ENCODE results near the gene CBX5.
A peak's percentile ranks its signal among the peaks of the same experiment; 100 is the strongest.

The CBX5 gene

DNA sequence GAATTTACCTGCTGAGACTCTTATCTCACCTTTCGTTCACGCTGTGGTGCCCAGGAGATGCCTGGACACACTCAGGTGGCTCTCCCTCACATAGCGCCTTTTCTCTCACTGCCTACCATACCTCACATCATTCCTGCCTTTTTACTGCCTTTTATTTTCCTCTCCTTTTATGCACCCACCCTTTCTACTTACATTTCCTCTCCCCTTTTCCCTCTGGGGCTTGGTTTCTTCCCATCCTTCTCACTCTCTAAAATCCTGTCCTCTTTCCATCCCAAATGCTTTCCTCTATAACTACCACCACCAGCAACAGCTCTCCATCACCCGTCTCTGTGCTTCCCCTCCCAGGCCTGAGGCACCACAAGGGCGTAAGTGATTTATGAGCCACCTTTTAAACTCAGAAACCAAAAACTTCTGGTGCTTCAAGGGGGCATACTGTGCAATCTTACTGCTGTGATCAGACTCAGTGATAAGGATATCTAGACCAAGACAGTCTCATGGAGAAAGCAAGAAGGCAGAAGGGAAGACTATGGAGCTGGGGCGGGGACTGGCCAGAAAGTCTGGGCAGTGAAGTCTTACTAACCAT, 58.4 kb downstream of the CBX5 start:
- DNase-seq, result no peak

DNA sequence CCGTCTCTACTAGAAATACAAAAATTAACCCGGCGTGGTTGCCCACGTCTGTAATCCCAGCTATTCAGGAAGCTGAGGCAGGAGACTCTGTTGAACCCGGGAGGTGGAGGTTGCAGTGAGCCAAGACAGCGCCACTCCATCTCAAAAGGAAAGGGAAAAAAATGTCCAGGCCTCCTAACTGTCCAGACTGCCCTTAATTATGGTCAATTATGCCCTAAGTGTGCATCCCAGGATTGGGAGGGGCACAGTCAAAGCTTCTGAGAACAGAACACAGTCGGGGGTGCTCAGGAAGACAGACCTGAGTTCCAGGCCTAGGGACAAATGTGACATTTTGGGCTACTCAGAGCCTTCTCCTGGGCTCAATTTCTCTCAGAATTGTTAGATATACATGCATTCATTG, 59.4 kb downstream of the CBX5 start:
- no peak for DNase-seq

DNA sequence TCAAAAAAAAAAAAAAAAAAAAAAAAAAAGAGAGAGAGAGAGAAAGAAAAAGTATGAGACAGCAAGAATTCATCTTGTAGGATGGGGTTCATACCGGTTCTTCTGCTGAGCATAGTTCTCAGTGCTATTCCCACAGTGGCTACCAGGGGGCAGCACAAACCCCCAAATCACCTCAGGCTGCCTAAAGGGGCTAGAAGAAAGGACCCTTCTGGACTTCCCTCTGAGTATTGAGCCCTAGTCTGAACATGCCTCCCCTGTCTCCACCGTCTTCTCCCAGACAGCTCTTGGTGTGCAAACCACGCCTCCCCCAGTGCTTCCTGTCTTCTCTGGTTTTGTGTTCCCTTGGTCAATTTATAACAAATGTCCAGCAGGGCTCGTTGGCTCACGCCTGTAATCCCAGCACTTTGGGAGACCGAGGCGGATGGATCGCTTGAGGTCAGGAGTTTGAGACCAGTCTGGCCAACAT, 59.8 kb downstream of the CBX5 start:
- no peak for DNase-seq

DNA sequence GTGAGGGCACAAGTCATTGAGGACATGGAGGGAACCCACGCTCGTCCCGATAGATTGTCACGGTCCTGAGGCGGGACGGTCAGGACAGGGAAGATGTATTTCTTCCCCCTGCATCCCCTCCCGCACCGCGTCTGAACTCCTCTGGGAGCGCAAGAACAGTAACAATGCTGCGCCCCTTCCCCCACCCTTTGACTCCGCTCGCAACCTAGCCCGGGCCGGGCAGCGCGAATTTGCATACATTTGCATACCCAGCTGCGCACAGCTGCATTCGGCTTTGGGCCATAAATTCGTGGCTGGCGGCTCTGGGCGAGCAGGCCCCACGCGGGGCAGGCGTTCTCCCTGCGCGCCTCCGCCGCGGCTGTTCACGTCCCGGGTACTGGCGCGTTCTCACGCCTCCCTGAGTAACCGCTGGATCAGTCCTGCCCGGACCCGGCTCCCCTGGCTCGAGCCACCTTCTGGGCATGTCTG, 62.1 kb downstream of the CBX5 start:
- no peak for DNase-seq

DNA sequence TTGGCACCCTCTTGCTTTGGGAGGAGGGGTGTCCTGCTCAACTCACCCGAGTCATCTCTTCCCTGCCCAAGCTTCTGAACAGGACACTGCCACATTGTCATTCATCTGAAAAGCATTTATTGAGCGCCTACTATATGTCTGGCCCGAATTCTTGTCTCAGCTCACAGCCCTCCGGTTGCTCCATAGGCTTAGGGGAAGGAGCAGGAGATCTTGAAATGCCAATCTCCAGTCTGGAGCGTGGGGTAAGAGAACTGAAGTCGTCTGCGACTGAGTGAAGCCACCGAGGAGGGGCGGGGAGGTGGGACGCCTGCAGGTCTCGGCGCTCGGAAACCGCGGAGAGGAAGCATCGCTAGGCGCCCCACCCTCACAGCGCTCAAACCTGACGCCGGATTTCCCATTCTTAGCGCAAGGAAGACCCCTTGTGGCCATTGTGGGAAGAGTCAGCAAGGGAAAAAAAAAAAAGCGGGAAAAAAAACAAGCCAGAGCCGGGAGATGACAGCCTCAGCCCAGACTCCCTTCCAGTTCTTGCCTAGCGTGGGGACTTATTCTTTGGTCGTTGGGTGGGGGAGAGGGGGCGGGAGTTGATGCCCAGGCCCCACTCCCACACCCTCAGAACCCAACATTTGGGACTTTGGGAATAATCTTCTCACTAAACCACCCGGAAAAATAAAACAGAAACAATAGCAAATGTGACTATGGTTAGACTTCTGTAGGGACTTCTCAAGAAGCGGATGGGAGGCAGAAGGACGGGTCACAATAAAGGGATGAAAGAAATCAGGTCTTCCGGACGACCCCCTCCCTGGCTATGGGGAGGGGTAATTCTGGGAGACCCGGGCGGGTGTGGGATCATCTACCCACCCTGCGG, 62.9 kb downstream of the CBX5 start:
- peak; percentile 89 for DNase-seq

DNA sequence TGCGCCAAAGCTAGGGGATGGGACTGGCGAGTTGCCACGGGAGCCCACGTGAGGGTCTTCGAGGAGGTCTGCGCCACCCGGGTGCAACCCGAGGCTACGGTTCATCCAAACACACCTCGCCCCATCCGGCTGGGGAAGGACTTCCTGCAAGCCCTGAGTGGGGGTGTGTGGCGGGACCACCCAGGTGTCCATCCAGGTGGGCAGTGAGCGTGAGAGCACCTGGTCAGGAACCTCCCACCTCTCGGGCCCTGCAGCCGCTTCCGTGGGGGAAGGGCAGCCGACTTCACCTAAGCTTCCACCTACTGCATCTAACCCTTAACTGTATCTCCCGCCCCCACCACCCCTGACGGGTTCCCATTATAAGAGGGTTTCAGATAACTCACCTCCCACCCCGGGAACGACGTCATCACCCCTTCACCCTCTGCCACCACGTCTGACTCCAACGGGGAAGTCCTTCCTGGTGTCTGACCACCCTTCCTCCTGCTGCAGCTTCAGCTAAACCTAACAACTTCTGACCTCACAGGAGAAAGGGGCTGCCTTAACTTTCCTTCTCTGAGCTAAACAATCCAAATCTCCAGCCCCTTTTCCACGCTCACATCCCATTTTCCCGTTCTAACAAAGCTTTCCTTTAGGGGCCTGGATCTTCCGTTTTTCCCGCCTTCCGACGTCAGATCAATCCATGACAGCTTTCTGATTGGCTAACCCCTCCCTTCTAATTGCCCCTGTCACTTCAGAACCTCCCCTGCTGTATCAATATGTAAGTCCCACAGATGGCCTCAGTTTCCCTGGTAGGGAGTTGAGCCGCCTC, 63.7 kb downstream of the CBX5 start:
- DNase-seq, result no peak

DNA sequence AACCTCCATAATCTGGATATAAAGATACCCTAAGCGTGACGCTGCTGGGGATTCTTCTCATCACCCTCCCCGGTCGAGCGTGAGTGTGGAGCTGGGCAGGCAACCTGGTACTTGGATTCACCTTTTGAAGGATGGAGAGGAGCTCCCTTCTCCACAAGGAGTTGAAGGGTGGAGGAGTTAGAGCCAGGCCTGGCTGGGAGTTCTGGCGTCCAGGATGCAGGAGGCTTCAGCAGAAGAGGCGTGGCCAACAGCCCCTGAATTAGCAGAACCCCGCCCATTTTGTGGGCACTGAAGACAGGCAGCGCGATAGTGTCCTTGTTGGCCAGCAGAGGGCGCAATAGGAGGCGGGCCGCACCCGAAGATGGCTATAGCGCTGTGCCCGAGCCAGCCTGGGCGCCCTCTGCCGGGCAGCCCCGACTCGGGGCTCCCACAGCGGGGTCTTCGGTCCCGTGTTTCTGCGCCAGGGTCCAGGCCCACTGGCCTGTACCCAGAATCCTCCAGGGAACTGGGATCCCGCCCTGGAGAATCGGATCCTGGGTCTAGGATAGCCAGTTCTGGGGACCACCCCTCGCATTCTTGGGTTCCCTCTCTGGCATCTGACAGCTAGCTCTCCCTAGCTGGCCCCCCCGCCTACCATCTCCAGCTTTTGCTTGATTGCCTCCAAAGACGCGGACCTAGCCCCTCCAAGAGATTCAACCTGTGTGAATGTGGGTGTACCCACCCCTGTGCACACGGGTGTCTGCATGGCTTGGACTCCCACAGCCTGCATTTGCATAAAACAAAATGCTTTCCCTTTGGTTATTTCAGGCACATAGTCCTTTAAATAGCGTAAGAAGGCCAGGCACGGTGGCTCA, 65.1 kb downstream of the CBX5 start:
- peak; percentile 93 for DNase-seq

DNA sequence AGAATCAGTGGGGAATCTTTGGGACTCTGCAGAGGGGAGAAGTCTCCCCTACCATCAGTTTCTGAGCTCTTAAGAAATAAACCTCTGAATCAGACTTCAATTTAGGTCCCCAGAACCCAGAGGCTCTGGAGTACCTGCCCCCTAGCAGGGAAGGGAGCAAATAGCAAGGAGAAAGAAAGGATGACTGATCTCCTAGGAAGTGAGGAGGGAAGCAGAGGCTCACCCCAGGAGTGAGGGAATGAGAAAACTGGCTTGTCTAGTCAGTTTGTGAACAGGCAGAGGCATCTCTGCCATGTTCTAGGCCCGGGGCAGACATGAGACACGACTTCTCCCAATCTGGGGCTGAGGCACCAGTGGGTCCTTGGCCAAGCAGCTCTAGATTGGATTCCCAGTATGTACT, 66.8 kb downstream of the CBX5 start:
- DNase-seq, result no peak

DNA sequence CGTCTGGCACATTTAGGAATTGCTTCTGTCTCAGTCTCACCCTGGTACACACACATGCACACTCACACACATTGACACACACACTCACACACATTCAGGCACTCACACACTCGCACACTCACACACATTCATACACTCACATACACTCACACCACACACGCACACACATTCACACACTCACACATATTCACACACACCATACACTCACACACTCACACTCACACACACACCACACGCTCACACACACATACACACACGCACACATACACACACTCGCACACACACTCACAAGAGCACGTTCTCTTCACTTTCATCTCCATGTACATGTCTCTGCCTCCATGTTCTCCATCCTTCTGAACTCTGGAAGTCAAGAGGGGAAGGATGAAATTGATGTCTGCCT, 68.0 kb downstream of the CBX5 start:
- no peak for DNase-seq

DNA sequence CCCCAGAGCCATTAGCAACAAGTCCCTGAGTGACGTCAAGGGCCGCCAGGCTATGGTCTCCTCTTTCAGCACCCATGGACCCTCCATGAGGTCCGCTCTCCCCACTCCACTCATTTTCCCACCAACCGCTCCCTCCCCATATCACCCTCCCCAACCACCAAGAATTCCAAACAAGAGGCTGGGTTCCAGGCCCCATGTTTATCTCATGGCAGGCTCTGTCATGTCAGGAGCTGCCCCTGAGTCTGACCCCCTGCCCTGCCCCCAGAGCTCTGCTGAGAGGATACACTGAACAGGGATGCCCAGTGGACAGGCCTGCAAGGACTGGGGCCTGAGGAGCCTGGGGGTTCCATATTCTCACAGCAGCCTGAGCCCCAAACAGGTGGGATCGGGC, 69.5 kb downstream of the CBX5 start:
- DNase-seq, result no peak

DNA sequence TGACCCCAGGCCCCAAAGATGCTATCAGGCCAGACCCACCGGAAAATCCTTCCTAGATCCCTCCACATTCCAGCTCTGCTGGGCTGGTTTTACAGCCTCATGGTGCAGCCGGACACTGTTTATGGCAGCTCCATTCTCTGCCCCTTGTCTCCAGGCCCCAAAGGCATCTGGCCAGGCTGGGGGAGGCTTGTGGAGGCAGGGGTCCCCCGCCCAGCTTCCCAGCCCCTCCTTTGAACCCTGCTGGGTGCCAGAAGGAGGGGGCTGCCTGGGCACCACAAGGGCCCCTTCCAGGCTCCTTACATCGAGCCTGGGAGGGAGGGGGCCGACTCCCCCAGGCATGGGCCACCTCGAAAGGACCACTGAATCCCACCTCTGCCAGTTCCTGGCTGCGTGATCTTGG, 71.3 kb downstream of the CBX5 start:
- DNase-seq, result no peak

DNA sequence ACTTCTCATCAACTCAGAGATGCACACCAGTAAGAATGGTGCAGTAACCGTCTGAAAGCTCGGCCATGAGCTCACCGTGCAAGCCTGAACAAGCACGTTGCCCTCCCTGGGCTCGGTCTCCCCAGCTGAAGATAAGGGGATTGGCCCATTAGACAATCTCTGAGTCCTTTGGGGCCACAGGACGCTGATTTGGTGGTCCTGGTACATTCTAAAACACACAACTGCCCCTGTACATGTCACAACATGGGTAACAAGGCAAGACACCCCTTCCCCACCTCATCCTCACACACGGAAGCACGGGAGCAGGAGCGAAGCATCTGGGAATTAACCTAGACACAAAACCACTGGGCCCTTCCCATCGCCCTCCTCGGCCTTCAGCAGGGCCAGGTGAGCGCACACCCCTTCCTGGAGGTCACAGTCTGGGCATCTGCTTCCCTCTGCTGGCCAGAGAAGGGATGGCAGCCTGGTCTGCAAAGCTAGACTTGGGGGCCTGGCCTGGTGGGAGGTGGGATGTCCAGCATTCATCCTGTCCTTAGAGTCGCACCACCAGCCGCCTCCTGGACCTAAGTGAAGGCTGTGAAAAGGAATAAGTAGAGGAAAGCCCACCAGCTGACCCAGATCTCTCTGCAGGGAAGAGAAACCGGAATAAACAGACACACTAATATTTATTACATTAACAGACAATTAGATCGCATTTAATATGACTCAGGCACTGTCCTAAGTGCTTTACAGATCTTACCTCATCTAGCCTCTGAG, 72.2 kb downstream of the CBX5 start:
- peak; percentile 45 for DNase-seq

DNA sequence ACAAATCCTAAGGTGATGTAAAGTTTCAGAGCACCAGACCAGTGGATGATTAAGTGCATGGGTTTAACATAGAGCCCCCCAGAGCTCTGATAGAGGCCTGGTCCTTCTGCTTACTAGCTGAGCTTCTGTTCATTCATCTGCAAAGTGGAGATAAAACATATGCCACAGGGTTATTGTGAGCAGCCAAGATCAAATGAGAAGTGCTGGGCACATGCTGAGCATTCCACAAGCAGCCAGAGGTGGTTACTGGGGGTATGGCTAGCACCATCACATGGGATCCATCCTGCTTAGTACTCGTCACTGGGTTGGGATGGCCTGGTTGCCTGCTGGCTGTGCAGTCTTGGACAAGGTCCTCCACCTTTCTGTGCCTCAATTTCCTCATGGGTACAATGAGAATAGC, 73.1 kb downstream of the CBX5 start:
- no peak for DNase-seq

DNA sequence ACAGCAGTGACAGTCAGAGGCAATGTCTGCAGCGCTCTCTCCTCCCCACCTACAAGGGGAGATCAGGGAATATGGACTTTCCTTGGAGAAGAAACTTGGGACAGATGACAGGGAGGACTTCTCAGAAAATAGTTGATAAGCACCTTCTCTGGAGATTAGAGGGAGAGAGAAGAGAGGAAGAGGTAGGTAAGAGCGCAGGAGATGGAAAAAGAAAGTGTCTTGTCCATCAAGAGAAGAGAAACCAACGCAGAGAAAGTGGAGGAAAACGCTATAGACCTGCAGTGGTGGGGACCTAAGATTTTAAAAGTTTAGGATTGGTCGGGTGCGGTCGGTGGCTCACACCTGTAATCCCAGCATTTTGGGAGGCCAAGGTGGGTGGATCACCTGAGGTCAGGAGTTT, 75.6 kb downstream of the CBX5 start:
- no peak for DNase-seq

DNA sequence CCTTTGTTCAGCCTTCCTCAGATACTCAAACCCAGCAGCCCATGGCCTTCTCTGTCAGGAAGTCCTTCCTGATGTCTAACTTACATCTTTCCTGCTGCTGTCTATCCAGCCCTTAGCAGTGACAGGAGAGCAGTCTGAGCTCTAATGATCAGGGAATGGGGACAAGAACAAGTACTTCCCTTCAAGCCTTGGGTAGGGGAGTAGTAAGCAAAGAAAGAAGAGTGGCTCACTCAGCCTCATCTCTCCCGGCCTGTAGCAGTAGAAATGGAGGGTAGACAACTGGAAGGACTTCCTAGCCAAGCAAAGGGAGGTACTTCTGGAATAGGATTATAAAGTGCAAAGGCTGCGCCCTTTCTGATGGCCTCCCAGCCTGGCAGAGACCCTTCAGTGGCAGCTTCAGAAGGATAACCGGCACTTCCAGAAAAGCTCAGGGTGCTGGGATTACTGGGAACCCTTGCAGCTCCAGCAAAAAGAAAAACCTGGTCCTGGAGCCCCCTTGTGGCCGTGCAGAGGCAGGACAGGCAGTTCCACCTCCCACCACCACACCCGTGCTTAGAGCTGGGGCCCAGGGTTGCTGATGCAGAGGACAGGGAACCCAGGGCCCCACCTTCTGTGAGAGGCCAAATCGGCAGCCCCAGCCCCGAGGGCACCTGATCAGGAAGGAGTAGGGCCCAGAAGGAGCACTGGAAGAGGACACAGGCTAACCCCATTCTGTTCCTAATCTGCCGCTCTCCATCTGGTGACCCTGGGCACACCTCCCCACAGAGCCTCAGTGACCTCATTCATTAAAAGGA, 78.7 kb downstream of the CBX5 start:
- DNase-seq, result peak; percentile 52

DNA sequence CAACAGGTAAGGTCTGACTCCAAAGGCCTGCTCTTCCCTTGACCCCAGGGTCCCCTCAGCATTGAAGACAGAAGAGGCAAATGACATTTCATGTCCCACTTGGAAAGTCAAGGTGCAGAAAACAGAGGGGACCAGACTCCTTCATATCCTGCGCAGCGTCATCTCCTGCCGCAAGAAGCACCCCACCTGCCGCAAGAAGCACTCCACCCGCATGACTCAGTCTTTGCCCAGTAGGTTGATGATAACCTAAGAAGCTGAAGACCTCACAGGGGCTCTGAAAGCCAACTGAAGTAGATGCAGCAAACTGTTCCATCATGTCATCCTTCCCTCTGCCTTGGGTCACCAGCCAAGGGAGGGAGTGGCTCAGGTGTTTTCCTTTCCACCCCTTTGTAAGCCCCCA, 79.5 kb downstream of the CBX5 start:
- DNase-seq, result no peak

DNA sequence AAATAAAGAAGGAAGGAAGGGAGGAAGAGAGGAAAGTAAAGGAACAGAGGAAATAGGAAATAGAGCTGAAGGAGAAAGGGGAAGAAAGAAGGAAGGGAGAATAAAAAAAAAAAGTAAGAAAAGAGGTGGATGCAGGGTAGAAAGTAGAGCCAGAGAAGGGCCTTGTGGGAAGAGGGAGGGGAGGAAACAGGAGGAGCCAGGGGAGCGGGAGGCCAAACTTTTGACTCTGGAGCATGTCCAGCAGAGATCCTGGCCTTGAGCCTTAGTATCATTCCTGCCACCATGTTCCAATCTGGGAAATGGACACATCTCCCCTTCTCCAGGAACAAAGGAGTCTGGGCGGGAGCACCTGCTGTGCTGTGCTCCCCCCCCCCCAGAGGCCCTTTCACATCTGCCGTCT, 80.0 kb downstream of the CBX5 start:
- no peak for DNase-seq

DNA sequence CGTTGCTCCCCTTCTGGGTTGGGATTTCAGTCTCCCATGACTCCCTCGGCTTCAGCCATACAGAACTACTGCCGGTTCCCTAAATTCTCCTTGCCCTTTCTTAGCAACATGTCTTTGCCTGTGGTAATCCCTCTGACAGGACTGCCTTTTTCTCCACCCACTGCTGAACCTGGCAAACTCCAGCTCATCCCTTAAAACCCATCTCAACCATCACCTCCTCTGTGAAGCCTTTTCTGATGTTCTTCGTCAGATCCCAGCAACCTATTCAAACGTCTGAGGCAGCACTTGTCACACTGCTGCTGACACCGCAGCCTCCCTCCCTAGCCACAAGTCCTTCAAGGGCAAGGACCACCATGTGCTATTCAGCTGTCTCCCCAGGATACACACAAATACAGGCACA, 80.9 kb downstream of the CBX5 start:
- no peak for DNase-seq

DNA sequence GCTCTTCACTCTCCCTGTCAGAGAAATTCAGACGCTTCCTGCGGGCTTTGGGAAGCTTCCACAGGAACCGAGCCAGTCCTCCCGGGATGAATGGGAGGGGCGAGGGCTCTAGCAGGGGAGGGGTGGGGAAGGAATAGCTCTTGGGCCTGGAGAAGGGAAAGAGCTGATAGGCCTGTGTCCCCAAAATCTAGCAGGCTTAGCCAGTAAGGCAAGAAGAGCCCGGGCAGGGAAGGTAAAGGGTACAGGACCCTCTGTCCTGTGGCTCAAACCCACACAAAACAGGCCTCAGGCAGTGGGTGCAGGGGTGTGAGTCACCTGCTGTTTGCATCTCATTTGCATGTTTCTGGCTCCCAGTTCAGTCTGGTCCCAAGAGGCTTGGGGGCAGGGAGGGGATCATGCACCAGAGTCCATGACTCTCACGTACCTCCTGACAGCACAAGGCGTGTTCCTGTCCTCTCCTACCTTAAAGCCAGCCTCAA, 82.5 kb downstream of the CBX5 start:
- no peak for DNase-seq

DNA sequence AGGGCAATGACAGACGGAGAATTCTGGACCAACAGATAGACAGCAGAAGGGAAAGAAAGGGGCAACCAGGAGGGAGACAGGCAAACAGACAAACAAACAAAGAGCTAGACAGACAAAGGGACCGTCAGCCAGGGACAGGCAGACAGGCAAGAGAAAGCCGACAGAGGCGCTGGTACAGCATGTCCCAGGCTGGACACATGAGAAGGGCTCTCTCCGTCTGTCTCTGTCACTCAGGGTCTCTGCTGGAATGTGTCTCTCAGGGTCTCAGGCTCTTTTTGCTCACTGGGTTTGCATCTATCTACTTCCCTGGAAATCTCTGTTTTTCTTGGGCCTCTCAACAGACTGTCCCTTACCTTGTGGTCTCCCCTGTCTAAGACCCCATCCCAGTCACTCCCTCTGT, 82.9 kb downstream of the CBX5 start:
- no peak for DNase-seq

DNA sequence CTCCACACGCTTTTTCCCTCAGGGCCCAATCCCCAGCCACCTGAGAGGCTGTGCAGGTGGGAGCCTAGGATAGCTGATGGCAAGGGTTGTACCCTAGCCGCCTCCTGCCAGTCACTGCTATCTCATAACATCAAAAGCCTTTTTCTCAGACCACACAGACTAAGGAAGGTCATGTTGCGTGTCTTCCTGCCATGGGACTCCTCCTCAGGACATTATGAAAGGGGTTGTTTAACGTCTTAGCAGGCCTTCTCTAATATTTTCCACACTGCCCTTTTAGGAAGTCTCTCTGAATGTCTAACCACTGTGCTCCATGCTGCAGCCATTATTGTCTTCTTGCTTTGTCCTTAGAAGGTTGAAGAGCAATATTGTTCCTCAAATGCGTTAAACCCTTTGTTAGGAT, 83.5 kb downstream of the CBX5 start:
- DNase-seq, result no peak

Measured in NCI-H2171 (cell line).